ENCODE results near the gene UMAD1. TPM values are rescaled to one million over a fixed set of nuclear protein-coding genes. Genes with fewer than 3 reads are reported as not detected.

Gene UMAD1
- total RNA-seq, 1 donor from 2014 or later = 16.4 TPM

GRCh38 chr7:7834761-7835160, 194.2 kb downstream of the UMAD1 start:
- TF ChIP-seq CTCF (IDR thresholded peaks at IDR 0.05; ENCODE audit: borderline replicate concordance) = no peak
- Histone ChIP-seq H3K4me1 (no peaks in the 10 kb centered on the region), H3K9me3 (replicated peaks) (no peaks in the 10 kb centered on the region), H3K4me3 (no peak overlapping the region), H3K36me3 (no peaks in the 10 kb centered on the region), H3K27ac (replicated peaks) (no peak overlapping the region), H3K27me3 (ENCODE audit: low read depth) (no peaks in the 10 kb centered on the region)
- intact Hi-C loops (cut with micrococcal nuclease) = no loop called here
- DNase-seq = no peak

- no peak overlapping the region for H3K4me3 ChIP-seq
- H3K4me1 ChIP-seq = peaks cover 11% of the 10 kb centered on the region
- TF ChIP-seq CTCF (IDR thresholded peaks at IDR 0.05; ENCODE audit: borderline replicate concordance) = no peak
- DNase-seq = no peak
- no peaks in the 10 kb centered on the region for H3K36me3 ChIP-seq
- no peaks in the 10 kb centered on the region for H3K27me3 ChIP-seq (ENCODE audit: low read depth)
- no peak overlapping the region for H3K27ac ChIP-seq (replicated peaks)
- H3K9me3 ChIP-seq (replicated peaks) = no peaks in the 10 kb centered on the region
- intact Hi-C loops (cut with micrococcal nuclease) = no loop called here
Observed at GRCh38 chr7:7841027-7841426, 200.5 kb downstream of the UMAD1 start.

- H3K27me3 ChIP-seq (ENCODE audit: low read depth) = no peaks in the 10 kb centered on the region
- H3K27ac ChIP-seq (replicated peaks) = no peak overlapping the region
- H3K9me3 ChIP-seq (replicated peaks) = no peaks in the 10 kb centered on the region
- intact Hi-C loops (cut with micrococcal nuclease) = no loop called here
- DNase-seq = no peak
- peaks cover 11% of the 10 kb centered on the region for H3K4me1 ChIP-seq
- no peak overlapping the region for H3K4me3 ChIP-seq
- no peaks in the 10 kb centered on the region for H3K36me3 ChIP-seq
- no peak for TF ChIP-seq CTCF (IDR thresholded peaks at IDR 0.05; ENCODE audit: borderline replicate concordance)
Observed at GRCh38 chr7:7843240-7843639, 202.7 kb downstream of the UMAD1 start.

- H3K4me3 ChIP-seq = no peak overlapping the region
- peaks cover 11% of the 10 kb centered on the region for H3K4me1 ChIP-seq
- DNase-seq = no peak
- TF ChIP-seq CTCF (IDR thresholded peaks at IDR 0.05; ENCODE audit: borderline replicate concordance) = no peak
- intact Hi-C loops (cut with micrococcal nuclease) = no loop called here
- H3K27ac ChIP-seq (replicated peaks) = no peak overlapping the region
- H3K36me3 ChIP-seq = no peaks in the 10 kb centered on the region
- H3K9me3 ChIP-seq (replicated peaks) = no peaks in the 10 kb centered on the region
- H3K27me3 ChIP-seq (ENCODE audit: low read depth) = no peaks in the 10 kb centered on the region
Observed at GRCh38 chr7:7843972-7844371, 203.4 kb downstream of the UMAD1 start.

GRCh38 chr7:7848246-7848645, 207.7 kb downstream of the UMAD1 start:
- intact Hi-C loops (cut with micrococcal nuclease) = no loop called here

More at GRCh38 chr7:7848246-7848645, 207.7 kb downstream of the UMAD1 start:
- Histone ChIP-seq H3K27ac (replicated peaks) (no peak overlapping the region), H3K4me3 (no peak overlapping the region), H3K27me3 (ENCODE audit: low read depth) (no peaks in the 10 kb centered on the region), H3K9me3 (replicated peaks) (no peaks in the 10 kb centered on the region), H3K4me1 (peaks cover 6% of the 10 kb centered on the region), H3K36me3 (no peaks in the 10 kb centered on the region)
- no peak for DNase-seq
- no peak for TF ChIP-seq CTCF (IDR thresholded peaks at IDR 0.05; ENCODE audit: borderline replicate concordance)
